IPS-18c (cell line): ENCODE data around the gene LNX1.

ENCODE experiments used
- H3K4me3 ChIP-seq: 2 replicates; pipeline ENCODE4 v1.7.0; 2013; ENCODE audit warnings: low read depth, mild to moderate bottlenecking, low read length, moderate library complexity; ENCODE audit not compliant: insufficient read depth
- H3K9me3 ChIP-seq: one replicate; pipeline ENCODE4 v1.6.1; 2013; ENCODE audit warnings: mild to moderate bottlenecking, low read length, moderate library complexity; ENCODE audit not compliant: control insufficient read depth, insufficient read depth

LNX1 gene

DNA sequence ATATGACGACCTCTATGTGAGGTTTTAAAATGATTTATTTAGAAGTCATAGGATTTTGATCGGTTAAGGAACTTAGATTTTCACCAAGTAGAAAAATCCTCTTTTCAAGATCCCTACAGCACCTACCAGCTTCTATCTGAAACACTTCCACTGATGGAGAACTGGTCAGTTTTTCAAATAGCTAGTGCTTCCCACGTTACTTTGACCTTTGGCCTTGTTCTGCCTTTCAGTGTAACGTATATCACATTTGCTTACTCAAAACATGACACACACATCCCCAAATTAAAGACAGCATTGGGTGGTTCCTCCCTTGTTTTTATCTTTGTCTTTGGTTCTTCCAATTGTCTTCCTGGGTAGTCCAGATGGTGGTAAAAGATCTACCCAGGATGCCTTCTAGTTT, 6.6 kb downstream of the LNX1 start:
- Histone ChIP-seq H3K9me3 (no peaks in the 10 kb centered on the region), H3K4me3 (no peak overlapping the region)

GRCh38 chr4:53583513-53583912, 7.8 kb downstream of the LNX1 start:
- H3K9me3 ChIP-seq: no peaks in the 10 kb centered on the region
- no peak overlapping the region for H3K4me3 ChIP-seq

DNA sequence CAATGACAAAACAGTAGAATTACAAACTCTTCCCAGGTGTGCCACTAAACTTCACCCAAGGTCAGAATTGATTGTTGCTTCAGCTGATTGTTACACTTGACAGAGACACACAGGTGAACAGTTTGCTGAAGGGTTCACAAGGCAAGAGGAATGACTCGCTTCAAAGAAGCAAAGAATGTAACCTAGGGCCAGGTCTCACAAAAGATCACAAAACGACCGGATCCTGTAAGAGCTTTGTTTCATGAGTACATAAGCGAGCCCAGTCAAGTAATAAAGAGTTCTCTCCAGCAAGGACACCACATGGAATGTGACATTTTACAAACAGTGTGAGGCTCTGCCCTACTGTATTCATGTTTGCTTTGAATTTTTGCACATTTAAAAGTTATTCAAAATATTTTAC, 9.1 kb downstream of the LNX1 start:
- Histone ChIP-seq H3K4me3 (no peak overlapping the region), H3K9me3 (no peaks in the 10 kb centered on the region)

GRCh38 chr4:53580274-53580673, 11.0 kb downstream of the LNX1 start:
- H3K9me3 ChIP-seq: no peaks in the 10 kb centered on the region
- H3K4me3 ChIP-seq: no peak overlapping the region

DNA sequence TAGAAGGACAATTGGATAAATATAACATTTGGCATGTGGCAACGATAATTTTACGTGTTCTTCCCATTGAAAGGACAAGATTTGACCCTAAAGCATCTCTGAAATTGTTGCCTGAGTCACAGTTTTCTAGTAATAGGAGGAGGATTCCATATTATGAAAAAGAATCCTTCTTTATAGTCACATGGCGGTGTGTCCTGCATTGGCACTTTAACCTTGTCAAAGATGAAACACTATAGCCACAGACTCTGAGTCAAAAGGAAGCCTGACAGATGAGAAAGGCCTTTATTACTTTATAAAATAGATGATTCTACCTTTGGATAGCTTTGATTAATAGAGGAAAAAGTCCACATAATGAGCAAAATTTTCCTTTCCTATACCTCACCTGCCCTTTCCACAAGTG, 11.5 kb downstream of the LNX1 start:
- no peak overlapping the region for H3K4me3 ChIP-seq
- no peaks in the 10 kb centered on the region for H3K9me3 ChIP-seq

- peaks cover 2% of the 10 kb centered on the region for H3K9me3 ChIP-seq
- H3K4me3 ChIP-seq: no peak overlapping the region
Observed at GRCh38 chr4:53576676-53577372, 14.5 kb downstream of the LNX1 start.

- H3K9me3 ChIP-seq: peaks cover 2% of the 10 kb centered on the region
- no peak overlapping the region for H3K4me3 ChIP-seq
Observed at GRCh38 chr4:53576071-53576617, 15.1 kb downstream of the LNX1 start.

GRCh38 chr4:53575552-53575951, 15.7 kb downstream of the LNX1 start:
- H3K9me3 ChIP-seq: peaks cover 2% of the 10 kb centered on the region

GRCh38 chr4:53574528-53574927, 16.8 kb downstream of the LNX1 start:
- no peak overlapping the region for H3K4me3 ChIP-seq

More at GRCh38 chr4:53575552-53575951, 15.7 kb downstream of the LNX1 start:
- H3K4me3 ChIP-seq: no peak overlapping the region

GRCh38 chr4:53573696-53574095, 17.6 kb downstream of the LNX1 start:
- Histone ChIP-seq H3K4me3 (no peak overlapping the region), H3K9me3 (peaks cover 2% of the 10 kb centered on the region)

More at GRCh38 chr4:53574528-53574927, 16.8 kb downstream of the LNX1 start:
- H3K9me3 ChIP-seq: peaks cover 2% of the 10 kb centered on the region

DNA sequence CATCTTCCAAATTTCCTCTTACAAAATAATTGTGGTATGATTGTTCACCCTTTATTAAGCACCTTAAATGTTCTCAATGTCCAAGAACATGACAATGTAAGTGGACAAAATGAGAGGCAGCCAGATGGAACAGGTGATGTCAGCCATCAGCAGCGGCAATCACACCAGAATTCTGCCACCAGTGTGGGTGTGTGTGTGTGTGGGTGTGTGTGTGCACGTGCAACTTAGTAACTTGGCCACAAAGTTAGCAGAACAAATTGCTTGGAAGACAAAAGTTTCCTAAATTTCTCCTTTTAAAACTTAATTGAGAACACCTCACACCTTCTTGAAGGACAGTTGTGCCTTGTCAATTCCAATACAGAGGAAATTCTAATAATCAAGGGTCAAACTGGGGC, 18.7 kb downstream of the LNX1 start:
- no peak overlapping the region for H3K4me3 ChIP-seq
- H3K9me3 ChIP-seq: peaks cover 2% of the 10 kb centered on the region

DNA sequence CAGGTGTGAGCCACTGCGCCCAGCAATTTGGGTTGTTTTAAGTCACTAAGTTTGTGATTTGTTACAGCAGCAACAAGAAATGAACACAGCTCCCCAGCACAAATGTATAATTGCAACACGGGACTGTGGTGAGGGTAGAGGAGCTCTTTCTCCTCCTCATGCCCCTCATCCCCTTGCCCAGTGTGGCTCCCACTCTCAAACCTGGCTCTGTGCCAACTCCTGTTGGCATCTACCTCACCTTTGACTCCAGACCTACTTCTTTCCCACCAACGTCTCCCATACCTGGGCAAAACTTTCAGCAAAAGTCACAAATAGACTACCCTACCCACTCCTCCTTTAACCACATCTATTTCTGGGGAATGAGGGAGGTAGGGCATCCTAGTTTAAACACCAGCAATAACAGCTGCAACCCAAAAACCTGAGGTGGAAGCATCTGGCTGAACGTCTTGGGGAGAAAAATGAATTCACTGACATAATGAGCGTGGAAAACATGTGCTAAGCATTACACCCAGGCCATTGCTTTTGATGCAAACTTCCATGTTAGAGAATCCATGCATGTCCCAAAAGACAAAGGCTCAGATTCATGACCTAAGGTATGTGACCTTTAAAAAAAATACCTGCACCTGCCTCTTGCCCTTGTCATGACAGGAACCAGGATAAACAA, 19.2 kb downstream of the LNX1 start:
- Histone ChIP-seq H3K4me3 (no peak overlapping the region), H3K9me3 (peaks cover 2% of the 10 kb centered on the region)

DNA sequence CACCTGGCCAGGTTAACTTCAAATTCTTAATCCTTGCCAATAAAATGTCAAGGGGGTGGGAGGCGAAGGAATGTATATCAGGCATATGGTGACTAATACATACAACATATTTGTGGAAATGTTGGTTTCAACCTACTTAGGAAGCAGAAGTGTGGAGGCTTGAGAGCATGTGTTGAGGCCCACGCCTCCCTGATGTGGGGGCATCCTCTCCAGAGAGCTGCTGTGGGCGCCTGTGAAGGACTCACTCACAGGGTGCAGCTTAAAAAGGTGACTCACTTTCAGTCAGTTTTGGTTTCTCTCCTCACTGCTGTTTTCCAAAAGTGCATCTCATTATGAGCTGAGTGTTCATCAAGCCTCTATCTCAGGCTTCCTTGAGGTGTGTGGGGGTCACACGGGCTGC, 27.5 kb downstream of the LNX1 start:
- Histone ChIP-seq H3K9me3 (no peaks in the 10 kb centered on the region), H3K4me3 (no peak overlapping the region)

GRCh38 chr4:53562409-53562808, 28.9 kb downstream of the LNX1 start:
- Histone ChIP-seq H3K4me3 (no peak overlapping the region), H3K9me3 (no peaks in the 10 kb centered on the region)

- Histone ChIP-seq H3K4me3 (no peak overlapping the region), H3K9me3 (no peaks in the 10 kb centered on the region)
Observed at GRCh38 chr4:53559021-53559620, 32.2 kb downstream of the LNX1 start.

GRCh38 chr4:53558065-53558801, 33.1 kb downstream of the LNX1 start:
- Histone ChIP-seq H3K4me3 (no peak overlapping the region), H3K9me3 (no peaks in the 10 kb centered on the region)

DNA sequence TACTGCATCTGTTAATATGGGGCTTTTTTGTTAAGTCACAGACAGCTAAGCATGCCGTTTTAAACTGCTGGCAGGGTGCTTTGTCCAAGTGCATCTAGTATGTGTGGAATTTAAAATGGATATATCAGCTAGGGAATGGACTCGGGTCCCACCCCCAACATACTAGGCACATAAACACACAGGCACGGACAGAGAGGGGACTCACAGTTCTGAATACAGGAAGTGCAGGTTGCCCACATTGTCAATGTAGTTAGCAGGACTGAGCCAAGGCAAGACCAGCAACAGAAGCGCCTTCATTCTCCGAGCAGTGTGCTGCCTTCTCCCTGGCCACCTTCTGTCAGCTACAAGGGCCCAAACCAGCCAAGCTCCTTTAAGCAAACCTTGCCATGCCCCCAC, 33.6 kb downstream of the LNX1 start:
- Histone ChIP-seq H3K4me3 (no peak overlapping the region), H3K9me3 (no peaks in the 10 kb centered on the region)
